Measurements from ENCODE around the gene SERHL2.
"Not testable (repeated sequence)": the region's sequence is repeated elsewhere in the genome, so short reads cannot be mapped to it uniquely, and the experiment has no call there.

The SERHL2 gene

GRCh38 chr22:42553475-42554361 lies at the start of gene SERHL2:
SERHL2 (plus strand) TSS chr22:42553956; CDS start chr22:42554021, 65 bp downstream.
- peak; percentile 85 for DNase-seq

GRCh38 chr22:42508327-42508974 lies 45.3 kb upstream of the SERHL2 start:
- not testable (repeated sequence) for DNase-seq

GRCh38 chr22:42508975-42509364 lies 44.8 kb upstream of the SERHL2 start:
- DNase-seq: not testable (repeated sequence)

- DNase-seq: no peak
These were observed 44.2 kb upstream of the SERHL2 start for GRCh38 chr22:42509548-42509947.

GRCh38 chr22:42511401-42511891 lies 42.3 kb upstream of the SERHL2 start:
- DNase-seq: peak; percentile 71

- peak; percentile 24 for DNase-seq
These were observed 41.3 kb upstream of the SERHL2 start for GRCh38 chr22:42512273-42512990.

GRCh38 chr22:42514331-42514730 lies 39.4 kb upstream of the SERHL2 start:
- DNase-seq: not testable (repeated sequence)

- DNase-seq: not testable (repeated sequence)
These were observed 38.5 kb upstream of the SERHL2 start for GRCh38 chr22:42515304-42515703.

- no peak for DNase-seq
These were observed 37.9 kb upstream of the SERHL2 start for GRCh38 chr22:42515896-42516295.

- DNase-seq: not testable (repeated sequence)
These were observed 36.7 kb upstream of the SERHL2 start for GRCh38 chr22:42517103-42517502.

- DNase-seq: not testable (repeated sequence)
These were observed 34.9 kb upstream of the SERHL2 start for GRCh38 chr22:42518638-42519524.

GRCh38 chr22:42519525-42520401 lies 34.0 kb upstream of the SERHL2 start, which contains the start of gene RRP7A:
RRP7A (minus strand) TSS chr22:42519796; CDS start chr22:42519786, 10 bp downstream.
- DNase-seq: peak; percentile 89

- no peak for DNase-seq
These were observed 32.6 kb upstream of the SERHL2 start for GRCh38 chr22:42521228-42521546.

GRCh38 chr22:42522546-42522945 lies 31.2 kb upstream of the SERHL2 start:
- DNase-seq: no peak

GRCh38 chr22:42528591-42529307 lies 25.0 kb upstream of the SERHL2 start:
- no peak for DNase-seq

- DNase-seq: not testable (repeated sequence)
These were observed 24.3 kb upstream of the SERHL2 start for GRCh38 chr22:42529435-42529834.

GRCh38 chr22:42531401-42532084 lies 22.2 kb upstream of the SERHL2 start:
- not testable (repeated sequence) for DNase-seq

GRCh38 chr22:42533638-42533977 lies 20.1 kb upstream of the SERHL2 start:
- DNase-seq: no peak

- peak; percentile 39 for DNase-seq
These were observed 18.5 kb upstream of the SERHL2 start for GRCh38 chr22:42535082-42535731.
